Prostate gland (tissue), 2 donors: ENCODE measurements around the gene SPTBN1. TPM values are rescaled to one million over a fixed set of nuclear protein-coding genes. Genes with fewer than 3 reads are reported as not detected.

ENCODE experiments used
- DNase-seq: peaks from one replicate; pipeline ENCODE4 v3.0.0-alpha.2; 2019; ENCODE audit warnings: low spot score
- H3K27ac ChIP-seq, 2 donors: fragments of 200-600 bp; sonication (generic); 2 replicates each; pipeline ENCODE4 v1.5.1; 2017 to 2019
- H3K27me3 ChIP-seq: fragments of 200-600 bp; sonication (generic); replicated peaks from 2 replicates; pipeline ENCODE4 v1.5.1; 2019; ENCODE audit not compliant: insufficient read depth
- H3K36me3 ChIP-seq, 2 donors: fragments of 200-600 bp; sonication (generic); 1 replicate in 1 of 2; 2 replicates in 1 of 2; pipeline versions ENCODE4 v1.5.1 to v1.8.1; 2017 to 2019
- H3K4me1 ChIP-seq: fragments of 200-600 bp; sonication (generic); replicated peaks from 2 replicates; pipeline ENCODE4 v1.5.1; 2019
- H3K4me3 ChIP-seq, 2 donors: fragments of 200-600 bp; sonication (generic); 2 replicates each; pipeline ENCODE4 v1.5.1; 2017 to 2019
- H3K9me3 ChIP-seq: fragments of 200-600 bp; sonication (generic); 2 replicates; pipeline ENCODE4 v1.5.1; 2017
- CTCF ChIP-seq, 4 experiments: fragments of 200-600 bp in 2 of 4; fragments of 450-650 bp in 2 of 4; sonication (generic) in 2 of 4; IDR thresholded peaks; 1 replicate in 3 of 4; 2 replicates in 1 of 4; pipeline ENCODE4 v1.5.1; 2016 to 2019; ENCODE audit warnings: antibody characterized with exemption in 4 of 4, mild to moderate bottlenecking in 2 of 4, moderate library complexity in 2 of 4
- POLR2A ChIP-seq: fragments of 450-650 bp; IDR thresholded peaks from one replicate; pipeline ENCODE4 v1.6.1; 2016; ENCODE audit warnings: antibody characterized with exemption, mild to moderate bottlenecking
- POLR2AphosphoS5 ChIP-seq: sonication (generic); formaldehyde crosslinking; IDR thresholded peaks from one replicate; pipeline ENCODE4 v1.6.1; 2017; ENCODE audit warnings: antibody characterized with exemption
- WGBS: methylation state at CpG from one replicate; pipeline ENCODE4 v1.1.5; 2018; 5-methylcytosine and 5-hydroxymethylcytosine counted together
- intact Hi-C: fragments of 100-400 bp; cut with DNase I; formaldehyde crosslinking; loops from one replicate; pipeline ENCODE4 v1.14.2; 2022
- total RNA-seq, 2 donors: library from RNA; depleted of rRNA; stranded (reverse); fragments of >200 nt; gene quantifications; one replicate each; pipeline ENCODE4 v1.1.0, GENCODE V29; 2016

SPTBN1 gene
- total RNA-seq, 2 donors from 2014 or later, result 146 to 348 TPM

GRCh38 chr2:54444503-54444902 lies 11.6 kb upstream of the SPTBN1 start:
- no peak for DNase-seq
- Histone ChIP-seq H3K27ac (no peak overlapping the region), H3K27me3 (no peaks in the 10 kb centered on the region), H3K4me1 (no peaks in the 10 kb centered on the region), H3K36me3 (no peaks in the 10 kb centered on the region), H3K9me3 (no peaks in the 10 kb centered on the region), H3K4me3 (no peak overlapping the region)
- TF ChIP-seq POLR2AphosphoS5, result no peak
- no peak for TF ChIP-seq CTCF (IDR thresholded peaks at IDR 0.05)
- no peak for TF ChIP-seq POLR2A
- intact Hi-C loops, result no loop called here
- 88% methylated on average over 1 of the region's 1 CpG for WGBS

- TF ChIP-seq CTCF (IDR thresholded peaks at IDR 0.05) (no peak), POLR2A (no peak), POLR2AphosphoS5 (no peak)
- Histone ChIP-seq H3K4me1 (no peaks in the 10 kb centered on the region), H3K9me3 (no peaks in the 10 kb centered on the region), H3K36me3 (no peaks in the 10 kb centered on the region), H3K27ac (no peak overlapping the region), H3K4me3 (no peak overlapping the region), H3K27me3 (no peaks in the 10 kb centered on the region)
- no peak for DNase-seq
- intact Hi-C loops, result no loop called here
These were observed 10.0 kb upstream of the SPTBN1 start for GRCh38 chr2:54446122-54446521.

GRCh38 chr2:54446625-54447024 lies 9.5 kb upstream of the SPTBN1 start:
- intact Hi-C loops, result no loop called here

GRCh38 chr2:54454548-54455130 lies 1.5 kb upstream of the SPTBN1 start:
- DNase-seq, result no peak
- Histone ChIP-seq H3K27me3 (no peaks in the 10 kb centered on the region), H3K9me3 (no peaks in the 10 kb centered on the region), H3K36me3 (no peaks in the 10 kb centered on the region), H3K4me3 (peak overlapping the region; percentile 89 to 93), H3K4me1 (peaks cover 9% of the 10 kb centered on the region), H3K27ac (peak overlapping the region; percentile 94 to 96)
- TF ChIP-seq POLR2AphosphoS5 (no peak), POLR2A (no peak), CTCF (IDR thresholded peaks at IDR 0.05) (no peak)
- intact Hi-C loops, result loop anchor here (5.0 to 10.0 kb wide), 2 partner anchors 122 to 180 kb away; a partner anchor contains a TSS
- 16% methylated on average over 4 of the region's 4 CpGs for WGBS

More at GRCh38 chr2:54446625-54447024, 9.5 kb upstream of the SPTBN1 start:
- no peaks in the 10 kb centered on the region for H3K9me3 ChIP-seq
- H3K4me3 ChIP-seq, result no peak overlapping the region
- H3K27me3 ChIP-seq, result no peaks in the 10 kb centered on the region
- H3K36me3 ChIP-seq, result no peaks in the 10 kb centered on the region
- no peak for DNase-seq
- no peaks in the 10 kb centered on the region for H3K4me1 ChIP-seq
- WGBS, result 66% methylated on average over 2 of the region's 2 CpGs
- TF ChIP-seq POLR2AphosphoS5, result no peak
- no peak for TF ChIP-seq POLR2A
- TF ChIP-seq CTCF (IDR thresholded peaks at IDR 0.05), result no peak
- no peak overlapping the region for H3K27ac ChIP-seq

GRCh38 chr2:54455131-54455562 lies 980 bp upstream of the SPTBN1 start:
- peak overlapping the region; percentile 89 to 93 for H3K4me3 ChIP-seq
- peak; percentile 15 for DNase-seq
- H3K4me1 ChIP-seq, result peaks cover 9% of the 10 kb centered on the region
- WGBS, result 2% methylated on average over 20 of the region's 20 CpGs
- H3K27me3 ChIP-seq, result no peaks in the 10 kb centered on the region
- intact Hi-C loops, result loop anchor here (10.0 kb wide), 1 partner anchor 180 kb away; no protein-coding TSS in a partner anchor
- no peaks in the 10 kb centered on the region for H3K9me3 ChIP-seq
- H3K36me3 ChIP-seq, result no peaks in the 10 kb centered on the region
- TF ChIP-seq POLR2A, result no peak
- TF ChIP-seq CTCF (IDR thresholded peaks at IDR 0.05), result no peak
- TF ChIP-seq POLR2AphosphoS5, result no peak
- peak overlapping the region; percentile 94 to 96 for H3K27ac ChIP-seq
